ENCODE measurements around the gene ZBTB16.

- TF ChIP-seq NR2F2 (IDR thresholded peaks at IDR 0.05) (peak; percentile 47), JUND (IDR thresholded peaks at IDR 0.05) (no peak), CTCF (IDR thresholded peaks at IDR 0.05; ENCODE audit: low read depth, low read length, missing input control) (no peak), SP1 (IDR thresholded peaks at IDR 0.05) (peak; percentile 12), TAF1 (conservative IDR thresholded peaks at IDR 0.05) (no peak), RAD21 (IDR thresholded peaks at IDR 0.05) (peak; percentile 50 to 53), MAX (IDR thresholded peaks at IDR 0.05) (peak; percentile 87)
Measured at GRCh38 chr11:114064216-114064615, 4.7 kb downstream of the ZBTB16 start.

All from liver (tissue), 3 donors.